Fibroblast of lung (primary cell): Measurements from ENCODE around the gene WFDC5.

Experiments used
- EZH2 ChIP-seq: IDR thresholded peaks from 2 replicates; pipeline ENCODE4 v1.5.1; 2012; ENCODE audit warnings: low read length, control low read depth, mild to moderate bottlenecking; ENCODE audit errors: missing control alignments
- TF ChIP-seq, protein P1 (sequence below), 2 donors: IDR thresholded peaks in 1 of 2; conservative IDR thresholded peaks in 1 of 2; 1 replicate in 1 of 2; 2 replicates in 1 of 2; pipeline ENCODE4 v1.5.1; 2011 to 2012; ENCODE audit warnings: low read length in 2 of 2, control low read depth in 1 of 2, inconsistent platforms in 1 of 2, low read depth in 1 of 2, mild to moderate bottlenecking in 1 of 2

DNA sequence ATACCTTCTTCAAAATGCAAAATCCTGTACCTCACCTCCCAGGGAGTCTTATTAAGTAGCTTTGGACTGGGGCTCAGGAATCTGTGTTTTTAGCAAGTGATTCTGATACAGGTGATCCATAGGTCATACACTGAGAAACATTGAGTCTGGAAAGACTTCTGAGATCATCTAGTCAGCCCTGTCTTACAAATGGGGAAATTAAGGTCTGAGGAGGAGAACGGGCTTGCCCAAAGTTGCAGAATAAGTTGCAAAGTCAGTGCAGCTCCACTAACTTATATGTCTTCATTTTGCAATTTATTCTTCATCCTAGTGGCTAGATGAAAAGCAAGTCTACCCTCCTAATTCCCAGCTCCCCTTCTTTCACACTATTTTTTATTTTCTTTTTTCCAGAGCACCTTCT lies 42.9 kb downstream of the WFDC5 start:
- TF ChIP-seq, protein P1, sequence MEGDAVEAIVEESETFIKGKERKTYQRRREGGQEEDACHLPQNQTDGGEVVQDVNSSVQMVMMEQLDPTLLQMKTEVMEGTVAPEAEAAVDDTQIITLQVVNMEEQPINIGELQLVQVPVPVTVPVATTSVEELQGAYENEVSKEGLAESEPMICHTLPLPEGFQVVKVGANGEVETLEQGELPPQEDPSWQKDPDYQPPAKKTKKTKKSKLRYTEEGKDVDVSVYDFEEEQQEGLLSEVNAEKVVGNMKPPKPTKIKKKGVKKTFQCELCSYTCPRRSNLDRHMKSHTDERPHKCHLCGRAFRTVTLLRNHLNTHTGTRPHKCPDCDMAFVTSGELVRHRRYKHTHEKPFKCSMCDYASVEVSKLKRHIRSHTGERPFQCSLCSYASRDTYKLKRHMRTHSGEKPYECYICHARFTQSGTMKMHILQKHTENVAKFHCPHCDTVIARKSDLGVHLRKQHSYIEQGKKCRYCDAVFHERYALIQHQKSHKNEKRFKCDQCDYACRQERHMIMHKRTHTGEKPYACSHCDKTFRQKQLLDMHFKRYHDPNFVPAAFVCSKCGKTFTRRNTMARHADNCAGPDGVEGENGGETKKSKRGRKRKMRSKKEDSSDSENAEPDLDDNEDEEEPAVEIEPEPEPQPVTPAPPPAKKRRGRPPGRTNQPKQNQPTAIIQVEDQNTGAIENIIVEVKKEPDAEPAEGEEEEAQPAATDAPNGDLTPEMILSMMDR (conservative IDR thresholded peaks at IDR 0.05 in 1 of 2, IDR thresholded peaks at IDR 0.05 in 1 of 2; ENCODE audit: low read depth in 1 of 2, low read length in 2 of 2): no peak
- TF ChIP-seq EZH2: no peak
